Kidney capillary endothelial cell (primary cell): ENCODE measurements around the gene STRADB.
"Not testable (repeated sequence)": the region's sequence is repeated elsewhere in the genome, so short reads cannot be mapped to it uniquely, and the experiment has no call there.

Source experiments
- DNase-seq: peaks from one replicate; pipeline ENCODE4 v3.0.0-alpha.2; 2018; ENCODE audit warnings: low spot score

Gene STRADB

DNA sequence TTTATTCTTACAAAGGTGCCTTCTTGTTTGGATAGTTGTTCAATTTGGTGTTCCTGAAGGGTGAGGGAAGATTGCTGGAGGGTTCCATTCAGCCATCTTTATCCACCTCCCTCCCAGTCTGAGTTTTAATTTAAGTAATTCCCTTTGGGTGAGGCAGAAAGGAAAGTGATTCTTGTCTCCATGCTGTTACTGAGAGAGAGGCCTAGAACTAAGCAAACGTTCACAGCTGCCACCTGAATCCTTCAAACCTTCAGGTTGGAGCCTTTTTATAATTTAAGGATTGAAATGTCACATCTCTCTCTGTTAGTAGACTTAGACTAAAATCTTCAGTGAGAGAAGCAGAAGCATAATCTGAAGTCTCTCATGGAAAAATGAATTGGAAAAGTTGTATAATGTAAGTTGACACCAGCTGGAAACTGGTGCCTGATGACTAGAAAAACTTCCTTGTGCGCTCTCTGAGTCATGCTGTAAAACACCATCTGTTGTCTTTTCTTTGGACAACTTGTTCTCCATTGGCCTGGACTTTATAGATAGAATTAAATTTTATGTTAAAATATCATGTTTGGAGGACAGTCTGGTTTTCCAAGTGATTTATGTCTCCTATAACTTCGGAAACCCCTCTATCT, 14.6 kb downstream of the STRADB start:
- DNase-seq, result no peak

- DNase-seq, result no peak
Measured at GRCh38 chr2:201467666-201468065, 16.1 kb downstream of the STRADB start.

DNA sequence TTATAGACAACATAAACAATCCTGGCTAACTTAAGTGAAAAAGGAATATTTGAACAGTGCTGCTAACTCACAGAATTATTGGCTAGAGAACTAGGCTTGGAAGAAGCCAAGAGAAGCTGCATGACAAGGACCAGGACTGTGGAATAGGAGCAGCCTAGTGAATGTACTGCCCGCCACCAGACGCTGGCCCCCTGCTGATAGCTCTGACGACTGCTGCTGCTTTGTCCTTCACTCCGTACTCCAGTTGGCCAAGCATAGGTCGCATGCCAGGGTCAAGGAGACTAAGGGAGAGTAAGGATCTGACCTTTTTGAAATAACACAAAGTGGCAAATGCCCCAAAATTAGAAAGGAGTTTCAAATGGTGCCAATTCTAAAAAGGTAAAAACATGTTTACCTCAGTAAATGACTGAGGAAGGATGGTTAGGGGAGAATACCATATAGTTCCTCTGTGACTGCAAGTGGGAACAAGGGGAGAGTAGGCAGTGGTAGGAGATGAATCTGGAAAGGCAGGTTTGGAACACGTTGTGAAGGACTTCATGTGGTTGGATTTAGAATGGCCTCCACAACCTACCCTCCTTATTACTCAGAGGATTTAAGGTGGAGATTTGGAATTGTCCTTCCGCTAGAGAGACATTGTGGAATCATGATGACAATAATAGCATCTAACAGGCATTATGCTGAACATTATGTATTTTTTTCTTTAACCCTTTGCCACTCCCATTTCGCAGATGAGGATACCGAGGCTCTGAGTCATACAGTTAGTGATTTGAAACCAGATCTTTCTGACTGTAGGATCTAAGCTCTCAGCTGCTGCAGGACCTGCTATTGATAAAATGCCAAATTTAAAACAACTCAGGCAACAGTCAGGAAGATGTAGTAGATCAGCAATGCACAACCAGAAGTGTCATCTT, 19.5 kb downstream of the STRADB start:
- no peak for DNase-seq

- DNase-seq, result no peak
Measured at GRCh38 chr2:201471732-201472393, 20.3 kb downstream of the STRADB start.

DNA sequence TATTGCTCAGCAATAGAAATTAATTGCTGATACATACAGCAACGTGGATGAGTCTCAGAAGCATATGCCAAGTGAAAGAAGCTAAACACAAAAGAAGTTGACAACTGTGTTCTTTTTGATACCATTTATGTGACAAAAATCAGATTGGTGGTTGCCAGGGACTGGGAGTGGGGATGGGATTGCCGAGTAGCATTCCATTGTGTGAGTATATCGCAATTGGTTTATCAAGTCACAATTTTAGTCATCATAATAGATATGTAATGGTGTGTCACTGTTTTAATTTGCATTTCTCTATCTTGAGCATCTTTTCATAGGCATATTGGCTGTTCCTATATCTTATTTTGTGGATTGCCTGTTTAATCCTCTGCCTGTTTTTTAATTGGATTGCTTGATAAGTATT, 20.9 kb downstream of the STRADB start:
- no peak for DNase-seq

- no peak for DNase-seq
Measured at GRCh38 chr2:201482543-201482942, 31.0 kb downstream of the STRADB start.

- DNase-seq, result no peak
Measured at GRCh38 chr2:201483342-201483741, 31.8 kb downstream of the STRADB start.

GRCh38 chr2:201483758-201484157, 32.2 kb downstream of the STRADB start:
- not testable (repeated sequence) for DNase-seq

DNA sequence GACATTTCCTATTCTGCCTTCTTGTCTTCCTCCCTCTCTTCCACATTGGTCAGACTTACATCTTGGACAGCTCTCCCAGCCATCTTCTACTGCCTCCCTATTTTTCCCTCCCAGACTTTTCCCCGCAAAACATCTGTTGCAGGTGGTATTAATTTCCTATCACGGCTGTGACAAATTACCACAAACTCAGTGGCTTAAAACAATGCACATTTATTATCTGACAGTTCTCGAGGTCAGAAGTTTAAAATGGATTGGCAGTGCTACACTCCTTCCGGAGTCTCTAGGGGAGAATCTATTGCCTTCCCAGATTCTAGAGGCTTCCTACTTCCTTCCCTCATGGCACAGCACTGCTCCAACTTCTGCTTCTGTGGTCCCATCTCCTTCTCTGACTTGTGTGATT, 33.3 kb downstream of the STRADB start:
- no peak for DNase-seq

DNA sequence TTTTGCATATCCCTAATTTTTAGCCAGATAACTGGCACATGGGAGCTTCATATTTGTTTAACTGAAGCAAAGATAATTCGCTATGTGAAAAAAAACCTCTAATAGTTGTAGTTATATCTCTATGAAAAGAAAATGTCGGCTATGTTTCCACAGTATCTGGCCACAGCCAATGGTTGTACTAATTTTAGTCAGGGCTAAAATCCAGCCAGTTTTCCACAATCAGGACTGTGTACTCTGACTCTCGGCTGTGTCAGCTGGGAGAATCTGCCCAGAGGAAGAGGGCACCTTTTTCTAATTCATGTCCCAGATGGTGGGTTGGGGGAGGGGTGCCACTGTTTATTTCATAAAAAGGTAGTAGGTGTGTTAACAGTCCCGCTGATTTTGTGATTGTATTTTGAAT, 38.8 kb downstream of the STRADB start:
- no peak for DNase-seq

GRCh38 chr2:201496785-201497184, 45.2 kb downstream of the STRADB start:
- no peak for DNase-seq

GRCh38 chr2:201500534-201500933, 49.0 kb downstream of the STRADB start:
- DNase-seq, result no peak

DNA sequence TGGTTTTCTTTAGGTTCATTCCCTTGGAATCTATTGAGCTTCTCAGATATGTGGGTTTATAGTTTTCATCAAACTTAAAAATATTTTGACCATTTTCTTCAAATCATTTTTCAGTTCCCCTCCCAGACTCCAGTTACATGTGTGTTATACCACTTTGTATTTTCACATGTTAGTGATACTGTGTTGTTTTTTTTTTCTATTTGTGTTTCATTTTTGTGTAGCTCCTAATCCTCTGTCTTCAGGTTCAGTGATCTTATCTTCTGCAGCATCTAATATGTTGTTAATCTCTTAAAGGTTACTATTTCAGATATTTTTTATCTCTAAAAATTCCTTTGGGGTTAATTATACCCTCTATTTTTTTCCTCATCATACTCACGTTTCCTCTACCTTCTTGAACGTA, 51.2 kb downstream of the STRADB start:
- DNase-seq, result no peak

GRCh38 chr2:201507725-201508124, 56.2 kb downstream of the STRADB start:
- DNase-seq, result no peak

DNA sequence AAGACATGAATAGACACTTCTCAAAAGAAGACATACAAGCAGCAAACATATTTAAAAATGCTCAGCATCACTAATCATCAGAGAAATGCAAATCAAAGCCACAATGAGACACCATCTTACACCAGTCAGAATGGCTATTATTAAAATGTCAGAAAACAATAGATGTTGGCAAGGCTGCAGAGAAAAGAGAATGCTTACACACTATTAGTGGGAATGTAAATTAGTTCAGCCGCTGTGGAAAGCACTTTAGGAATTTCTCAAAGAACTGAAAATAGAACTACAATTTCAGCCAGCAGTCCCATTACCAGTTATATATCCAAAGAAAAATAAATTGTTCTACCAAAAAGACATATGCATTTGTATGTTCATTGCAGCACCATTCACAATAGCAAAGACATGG, 61.7 kb downstream of the STRADB start:
- no peak for DNase-seq

DNA sequence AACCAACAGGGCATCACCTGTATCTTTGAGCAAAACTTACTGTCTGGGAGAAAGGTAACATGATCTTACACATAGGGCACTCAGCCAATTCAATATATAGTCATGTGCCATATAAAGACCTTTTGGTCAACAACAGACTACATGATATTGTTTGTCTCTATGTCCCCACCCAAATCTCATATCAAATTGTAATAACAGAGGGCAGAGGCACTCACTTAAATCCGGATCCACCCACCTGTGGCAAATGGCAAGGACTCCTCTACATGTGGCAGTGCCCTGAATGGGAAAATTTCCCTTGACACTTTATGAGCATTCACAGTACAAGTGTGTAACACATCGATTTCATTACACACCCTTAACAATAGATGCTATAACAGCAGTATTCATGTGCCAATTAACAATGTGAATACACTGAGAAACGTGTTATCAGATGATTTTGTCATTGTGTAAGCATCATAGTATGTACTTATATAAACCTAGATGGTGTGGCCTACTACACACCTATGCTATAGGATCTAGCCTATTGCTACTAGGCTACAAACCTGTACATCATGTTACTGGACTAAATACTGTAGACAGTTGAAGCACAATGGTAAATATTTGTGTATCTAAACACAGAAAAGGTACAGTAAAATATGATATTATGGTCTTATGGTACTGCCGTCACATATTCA, 64.2 kb downstream of the STRADB start:
- DNase-seq, result no peak

- DNase-seq, result no peak
Measured at GRCh38 chr2:201517094-201517493, 65.6 kb downstream of the STRADB start.

DNA sequence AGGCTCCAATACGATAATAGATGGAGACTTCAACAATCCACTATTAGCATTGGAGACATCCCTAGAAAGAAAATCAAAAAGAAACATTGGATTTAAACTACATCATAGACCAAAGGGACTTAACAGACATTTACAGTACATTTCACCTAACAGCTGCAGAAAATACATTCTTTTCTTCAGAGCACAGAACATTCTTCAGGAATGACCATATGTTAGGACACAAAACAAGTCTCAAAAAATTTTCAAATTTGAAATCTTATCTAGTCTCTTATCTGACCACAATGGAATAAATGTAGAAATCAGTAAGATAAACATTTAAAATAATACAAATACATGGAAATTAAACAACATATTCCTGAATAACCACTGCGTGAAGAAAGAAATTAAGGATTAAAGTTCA, 68.7 kb downstream of the STRADB start:
- no peak for DNase-seq

GRCh38 chr2:201522965-201523364, 71.4 kb downstream of the STRADB start:
- no peak for DNase-seq

GRCh38 chr2:201523506-201523905, 72.0 kb downstream of the STRADB start:
- DNase-seq, result no peak
